Measurements from ENCODE around the gene SLC22A12.

- TF ChIP-seq POLR2AphosphoS5 (IDR thresholded peaks at IDR 0.05; ENCODE audit: borderline replicate concordance, low read depth, low read length): no peak
- no peak for TF ChIP-seq FOXP2 (optimal IDR thresholded peaks at IDR 0.05; ENCODE audit: control extremely low read depth, extremely low read length, insufficient read depth)
- no peak for TF ChIP-seq EZH2 (IDR thresholded peaks at IDR 0.05)
Observed at GRCh38 chr11:64632654-64633053, 41.6 kb downstream of the SLC22A12 start.
